ENCODE measurements around the gene PKM.

Gene PKM

GRCh38 chr15:72205896-72206676, 24.9 kb downstream of the PKM start:
- no peak overlapping the region for H3K4me3 ChIP-seq (ENCODE audit: insufficient read length, low read depth)
- TF ChIP-seq ZNF274 (IDR thresholded peaks at IDR 0.05; ENCODE audit: low read depth, low read length), result no peak
- no peak overlapping the region for H3K9ac ChIP-seq (ENCODE audit: insufficient read length, low read depth)
- H3K9me3 ChIP-seq (ENCODE audit: insufficient read depth, low read length), result no peaks in the 10 kb centered on the region
- DNase-seq (ENCODE audit: low read depth, low spot score), result no peak
- no peaks in the 10 kb centered on the region for H3K27me3 ChIP-seq (ENCODE audit: insufficient read depth, insufficient read length)
- peaks cover 98% of the 10 kb centered on the region for H3K36me3 ChIP-seq (ENCODE audit: insufficient read depth, insufficient read length, low read length)
- H3K4me1 ChIP-seq (ENCODE audit: insufficient read depth, insufficient read length), result peaks cover 9% of the 10 kb centered on the region

GRCh38 chr15:72205273-72205672, 25.7 kb downstream of the PKM start:
- no peak overlapping the region for H3K9ac ChIP-seq (ENCODE audit: insufficient read length, low read depth)
- TF ChIP-seq ZNF274 (IDR thresholded peaks at IDR 0.05; ENCODE audit: low read depth, low read length) (no peak), YY1 (IDR thresholded peaks at IDR 0.05; ENCODE audit: insufficient read depth, insufficient read length) (no peak), SUZ12 (IDR thresholded peaks at IDR 0.05; ENCODE audit: extremely low read depth, insufficient read depth, insufficient read length) (no peak)
- H3K4me1 ChIP-seq (ENCODE audit: insufficient read depth, insufficient read length), result peaks cover 9% of the 10 kb centered on the region
- H3K27me3 ChIP-seq (ENCODE audit: insufficient read depth, insufficient read length), result no peaks in the 10 kb centered on the region
- H3K36me3 ChIP-seq (ENCODE audit: insufficient read depth, insufficient read length, low read length), result peaks cover 98% of the 10 kb centered on the region
- DNase-seq (ENCODE audit: low read depth, low spot score), result no peak
- H3K9me3 ChIP-seq (ENCODE audit: insufficient read depth, low read length), result no peaks in the 10 kb centered on the region
- H3K4me3 ChIP-seq (ENCODE audit: insufficient read length, low read depth), result no peak overlapping the region

- Histone ChIP-seq H3K36me3 (ENCODE audit: insufficient read depth, insufficient read length, low read length) (peaks cover 100% of the 10 kb centered on the region), H3K9me3 (ENCODE audit: insufficient read depth, low read length) (no peaks in the 10 kb centered on the region), H3K27me3 (ENCODE audit: insufficient read depth, insufficient read length) (no peaks in the 10 kb centered on the region), H3K4me1 (ENCODE audit: insufficient read depth, insufficient read length) (peaks cover 13% of the 10 kb centered on the region), H3K9ac (ENCODE audit: insufficient read length, low read depth) (no peak overlapping the region), H3K4me3 (ENCODE audit: insufficient read length, low read depth) (no peak overlapping the region)
- TF ChIP-seq YY1 (IDR thresholded peaks at IDR 0.05; ENCODE audit: insufficient read depth, insufficient read length) (no peak), ZNF274 (IDR thresholded peaks at IDR 0.05; ENCODE audit: low read depth, low read length) (no peak), SUZ12 (IDR thresholded peaks at IDR 0.05; ENCODE audit: extremely low read depth, insufficient read depth, insufficient read length) (no peak)
- no peak for DNase-seq (ENCODE audit: low read depth, low spot score)
Measured at GRCh38 chr15:72203507-72203837, 27.5 kb downstream of the PKM start.

GRCh38 chr15:72202801-72203506, 28.0 kb downstream of the PKM start:
- H3K9ac ChIP-seq (ENCODE audit: insufficient read length, low read depth), result no peak overlapping the region
- TF ChIP-seq YY1 (IDR thresholded peaks at IDR 0.05; ENCODE audit: insufficient read depth, insufficient read length), result no peak
- TF ChIP-seq SUZ12 (IDR thresholded peaks at IDR 0.05; ENCODE audit: extremely low read depth, insufficient read depth, insufficient read length), result no peak
- no peak for TF ChIP-seq ZNF274 (IDR thresholded peaks at IDR 0.05; ENCODE audit: low read depth, low read length)

GRCh38 chr15:72202302-72202701, 28.7 kb downstream of the PKM start:
- Histone ChIP-seq H3K4me1 (ENCODE audit: insufficient read depth, insufficient read length) (peaks cover 12% of the 10 kb centered on the region), H3K9ac (ENCODE audit: insufficient read length, low read depth) (no peak overlapping the region), H3K36me3 (ENCODE audit: insufficient read depth, insufficient read length, low read length) (peaks cover 91% of the 10 kb centered on the region), H3K9me3 (ENCODE audit: insufficient read depth, low read length) (no peaks in the 10 kb centered on the region), H3K4me3 (ENCODE audit: insufficient read length, low read depth) (no peak overlapping the region), H3K27me3 (ENCODE audit: insufficient read depth, insufficient read length) (peaks cover 2% of the 10 kb centered on the region)
- DNase-seq (ENCODE audit: low read depth, low spot score), result no peak
- no peak for TF ChIP-seq SUZ12 (IDR thresholded peaks at IDR 0.05; ENCODE audit: extremely low read depth, insufficient read depth, insufficient read length)

More at GRCh38 chr15:72202801-72203506, 28.0 kb downstream of the PKM start:
- H3K4me1 ChIP-seq (ENCODE audit: insufficient read depth, insufficient read length), result peaks cover 16% of the 10 kb centered on the region
- H3K9me3 ChIP-seq (ENCODE audit: insufficient read depth, low read length), result no peaks in the 10 kb centered on the region
- no peak for DNase-seq (ENCODE audit: low read depth, low spot score)
- H3K27me3 ChIP-seq (ENCODE audit: insufficient read depth, insufficient read length), result no peaks in the 10 kb centered on the region
- no peak overlapping the region for H3K4me3 ChIP-seq (ENCODE audit: insufficient read length, low read depth)
- H3K36me3 ChIP-seq (ENCODE audit: insufficient read depth, insufficient read length, low read length), result peaks cover 98% of the 10 kb centered on the region

- no peak for DNase-seq (ENCODE audit: low read depth, low spot score)
- Histone ChIP-seq H3K36me3 (ENCODE audit: insufficient read depth, insufficient read length, low read length) (peaks cover 83% of the 10 kb centered on the region), H3K4me3 (ENCODE audit: insufficient read length, low read depth) (no peak overlapping the region), H3K4me1 (ENCODE audit: insufficient read depth, insufficient read length) (peaks cover 12% of the 10 kb centered on the region), H3K9ac (ENCODE audit: insufficient read length, low read depth) (no peak overlapping the region), H3K9me3 (ENCODE audit: insufficient read depth, low read length) (no peaks in the 10 kb centered on the region), H3K27me3 (ENCODE audit: insufficient read depth, insufficient read length) (peaks cover 11% of the 10 kb centered on the region)
- TF ChIP-seq ZNF274 (IDR thresholded peaks at IDR 0.05; ENCODE audit: low read depth, low read length), result no peak
- no peak for TF ChIP-seq SUZ12 (IDR thresholded peaks at IDR 0.05; ENCODE audit: extremely low read depth, insufficient read depth, insufficient read length)
- no peak for TF ChIP-seq YY1 (IDR thresholded peaks at IDR 0.05; ENCODE audit: insufficient read depth, insufficient read length)
Measured at GRCh38 chr15:72201391-72201921, 29.5 kb downstream of the PKM start.

- TF ChIP-seq YY1 (IDR thresholded peaks at IDR 0.05; ENCODE audit: insufficient read depth, insufficient read length), result no peak
- Histone ChIP-seq H3K27me3 (ENCODE audit: insufficient read depth, insufficient read length) (peaks cover 18% of the 10 kb centered on the region), H3K4me1 (ENCODE audit: insufficient read depth, insufficient read length) (peaks cover 12% of the 10 kb centered on the region), H3K4me3 (ENCODE audit: insufficient read length, low read depth) (no peak overlapping the region), H3K9me3 (ENCODE audit: insufficient read depth, low read length) (no peaks in the 10 kb centered on the region), H3K36me3 (ENCODE audit: insufficient read depth, insufficient read length, low read length) (peaks cover 74% of the 10 kb centered on the region), H3K9ac (ENCODE audit: insufficient read length, low read depth) (no peak overlapping the region)
- no peak for DNase-seq (ENCODE audit: low read depth, low spot score)
Measured at GRCh38 chr15:72200395-72201237, 30.4 kb downstream of the PKM start.

Data from NT2/D1 (cell line).